Measurements from ENCODE around the gene CCL23. TPM values are rescaled to one million over a fixed set of nuclear protein-coding genes. Genes with fewer than 3 reads are reported as not detected.

Gene CCL23
- total and polyA plus RNA-seq, 10 donors, result 1.6 to 40.6 (median 10.8) TPM

DNA sequence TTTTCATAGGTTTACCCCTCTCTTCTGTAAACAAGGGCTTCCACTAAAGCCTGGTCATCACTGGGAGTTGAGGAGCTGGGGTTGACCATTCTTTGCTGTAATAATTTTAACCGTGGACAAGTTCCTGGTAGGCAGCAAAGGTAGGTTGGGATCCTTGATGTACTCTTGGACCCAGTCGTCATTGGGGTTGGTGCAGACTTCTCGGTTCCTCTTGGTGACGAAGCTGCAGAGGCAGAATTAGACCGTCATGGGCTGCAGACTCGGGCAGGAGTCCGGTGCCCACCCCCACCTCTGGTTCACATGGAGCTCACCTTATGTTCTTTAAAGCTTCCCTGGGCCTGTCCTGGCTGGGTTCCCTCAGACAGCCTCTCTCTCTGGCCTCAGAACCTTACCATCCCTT, 40.3 kb downstream of the CCL23 start:
- Histone ChIP-seq H3K9me3 (no peaks in the 10 kb centered on the region), H3K27me3 (replicated peaks in 1 of 7) (no peaks in the 10 kb centered on the region), H3K4me1 (peaks cover 0 to 43% (median 22%) of the 10 kb centered on the region in 6 donors), H3K4me3 (no peak overlapping the region), H3K27ac (peak overlapping the region in 1 of 8 donors; percentile 7), H3K36me3 (no peaks in the 10 kb centered on the region)
- peak in 1 of 3 donors; percentile 36 for TF ChIP-seq POLR2AphosphoS5 (IDR thresholded peaks at IDR 0.05)
- TF ChIP-seq, protein P1, sequence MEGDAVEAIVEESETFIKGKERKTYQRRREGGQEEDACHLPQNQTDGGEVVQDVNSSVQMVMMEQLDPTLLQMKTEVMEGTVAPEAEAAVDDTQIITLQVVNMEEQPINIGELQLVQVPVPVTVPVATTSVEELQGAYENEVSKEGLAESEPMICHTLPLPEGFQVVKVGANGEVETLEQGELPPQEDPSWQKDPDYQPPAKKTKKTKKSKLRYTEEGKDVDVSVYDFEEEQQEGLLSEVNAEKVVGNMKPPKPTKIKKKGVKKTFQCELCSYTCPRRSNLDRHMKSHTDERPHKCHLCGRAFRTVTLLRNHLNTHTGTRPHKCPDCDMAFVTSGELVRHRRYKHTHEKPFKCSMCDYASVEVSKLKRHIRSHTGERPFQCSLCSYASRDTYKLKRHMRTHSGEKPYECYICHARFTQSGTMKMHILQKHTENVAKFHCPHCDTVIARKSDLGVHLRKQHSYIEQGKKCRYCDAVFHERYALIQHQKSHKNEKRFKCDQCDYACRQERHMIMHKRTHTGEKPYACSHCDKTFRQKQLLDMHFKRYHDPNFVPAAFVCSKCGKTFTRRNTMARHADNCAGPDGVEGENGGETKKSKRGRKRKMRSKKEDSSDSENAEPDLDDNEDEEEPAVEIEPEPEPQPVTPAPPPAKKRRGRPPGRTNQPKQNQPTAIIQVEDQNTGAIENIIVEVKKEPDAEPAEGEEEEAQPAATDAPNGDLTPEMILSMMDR (IDR thresholded peaks at IDR 0.05 in 8 of 11, conservative IDR thresholded peaks at IDR 0.05 in 3 of 11), result no peak
- TF ChIP-seq POLR2A (IDR thresholded peaks at IDR 0.05), result no peak
- DNase-seq, result no peak
- intact Hi-C loops (cut with DNase I; ENCODE audit: low total_unique reads), result loop anchor here (5.0 to 10.0 kb wide), 2 partner anchors 95 to 507 kb away; partner anchors contain the start of gene ZNHIT3
- WGBS, 5 donors, result 72 to 87% (median 83%) methylated on average over 7 of the region's 7 CpGs

DNA sequence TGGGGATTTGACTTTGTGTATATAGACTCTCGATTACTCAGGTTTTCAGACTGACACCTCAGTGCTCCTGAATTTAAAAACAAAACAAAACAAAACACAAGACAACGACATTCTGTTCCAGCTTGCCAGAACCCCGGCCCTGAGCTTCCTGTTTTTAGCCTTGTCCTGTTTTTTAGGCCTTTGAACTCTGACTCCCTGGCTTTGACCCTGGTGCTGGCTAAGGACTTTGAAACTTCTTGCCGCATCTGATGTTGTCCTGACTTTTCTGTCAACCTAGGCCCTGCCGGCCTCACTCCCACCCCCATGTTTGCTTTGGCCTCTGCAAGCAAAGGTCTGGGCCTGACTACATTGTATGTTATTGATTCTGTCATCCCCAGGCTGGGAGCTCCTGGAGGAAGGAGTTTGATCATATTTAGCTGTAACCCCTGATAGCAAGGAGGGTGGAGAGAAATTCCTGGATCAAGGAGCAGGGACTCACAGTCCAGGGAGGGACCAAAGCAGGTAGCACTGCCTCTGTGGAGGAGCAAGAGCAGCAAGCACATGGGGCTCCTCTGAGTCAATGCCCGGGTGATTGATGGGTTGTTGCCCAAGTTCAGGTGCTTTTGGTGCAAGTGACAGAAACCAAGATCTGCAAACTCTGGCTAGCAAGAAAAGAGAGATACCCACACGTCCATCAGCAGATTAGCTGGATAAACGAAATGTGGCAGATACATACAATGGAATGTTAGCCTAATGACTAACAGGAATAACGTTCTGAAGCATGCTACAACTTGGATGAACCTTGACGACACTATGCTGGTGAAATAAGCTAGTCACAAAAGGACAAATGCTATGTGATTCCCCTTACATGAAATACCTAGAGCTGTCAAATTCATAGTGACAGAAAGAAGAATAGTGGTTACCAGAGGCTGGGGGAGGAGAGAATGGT, 44.2 kb downstream of the CCL23 start:
- no peak for DNase-seq
- H3K27ac ChIP-seq, result peak overlapping the region in 3 of 8 donors; percentile 23 to 39 (median 28)
- 61 to 70% (median 65%) methylated on average over 10 of the region's 10 CpGs for WGBS, 5 donors
- no peak overlapping the region for H3K4me3 ChIP-seq
- H3K36me3 ChIP-seq, result no peaks in the 10 kb centered on the region
- H3K9me3 ChIP-seq, result no peaks in the 10 kb centered on the region
- peaks cover 0 to 7% (median 0%) of the 10 kb centered on the region in 7 donors for H3K27me3 ChIP-seq (replicated peaks in 1 of 7)
- intact Hi-C loops (cut with DNase I; ENCODE audit: low total_unique reads), result loop anchor here (5.0 to 10.0 kb wide), 2 partner anchors 174 to 511 kb away; partner anchors contain the start of gene ZNHIT3
- TF ChIP-seq POLR2A (IDR thresholded peaks at IDR 0.05) (no peak), POLR2AphosphoS5 (IDR thresholded peaks at IDR 0.05) (no peak)
- TF ChIP-seq, protein P1 (IDR thresholded peaks at IDR 0.05 in 8 of 11, conservative IDR thresholded peaks at IDR 0.05 in 3 of 11), result no peak
- peaks cover 6 to 51% (median 27%) of the 10 kb centered on the region in 6 donors for H3K4me1 ChIP-seq

DNA sequence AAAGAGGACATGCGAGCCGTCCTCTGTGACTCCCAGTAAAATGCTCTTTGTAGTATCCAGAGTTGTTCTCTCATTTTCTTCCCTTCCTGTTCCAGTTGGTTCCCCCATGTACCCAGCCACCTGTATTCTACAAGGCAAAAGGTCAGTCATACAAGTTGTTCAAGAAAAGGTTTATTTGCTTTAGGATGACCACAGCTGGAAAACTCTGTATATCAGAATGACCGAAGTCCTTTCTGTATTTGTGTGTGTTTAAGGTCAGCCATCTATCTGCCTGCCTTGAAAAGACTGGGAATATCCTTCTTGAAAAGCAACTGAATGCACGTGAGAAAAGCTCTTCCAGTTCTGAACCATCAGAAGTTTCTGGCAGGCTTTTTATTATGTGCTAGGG, 44.8 kb downstream of the CCL23 start:
- peaks cover 0 to 7% (median 0%) of the 10 kb centered on the region in 7 donors for H3K27me3 ChIP-seq (replicated peaks in 1 of 7)
- no peaks in the 10 kb centered on the region for H3K36me3 ChIP-seq
- DNase-seq, result no peak
- 74 to 92% (median 90%) methylated on average over 4 of the region's 4 CpGs for WGBS, 5 donors
- H3K4me1 ChIP-seq, result peaks cover 6 to 51% (median 27%) of the 10 kb centered on the region in 6 donors
- H3K27ac ChIP-seq, result peak overlapping the region in 2 of 8 donors; percentile 28 to 39
- H3K4me3 ChIP-seq, result no peak overlapping the region
- intact Hi-C loops (cut with DNase I; ENCODE audit: low total_unique reads), result loop anchor here (5.0 to 10.0 kb wide), 2 partner anchors 174 to 512 kb away; partner anchors contain the start of gene ZNHIT3
- no peaks in the 10 kb centered on the region for H3K9me3 ChIP-seq
- TF ChIP-seq, protein P1 (IDR thresholded peaks at IDR 0.05 in 8 of 11, conservative IDR thresholded peaks at IDR 0.05 in 3 of 11), result no peak

DNA sequence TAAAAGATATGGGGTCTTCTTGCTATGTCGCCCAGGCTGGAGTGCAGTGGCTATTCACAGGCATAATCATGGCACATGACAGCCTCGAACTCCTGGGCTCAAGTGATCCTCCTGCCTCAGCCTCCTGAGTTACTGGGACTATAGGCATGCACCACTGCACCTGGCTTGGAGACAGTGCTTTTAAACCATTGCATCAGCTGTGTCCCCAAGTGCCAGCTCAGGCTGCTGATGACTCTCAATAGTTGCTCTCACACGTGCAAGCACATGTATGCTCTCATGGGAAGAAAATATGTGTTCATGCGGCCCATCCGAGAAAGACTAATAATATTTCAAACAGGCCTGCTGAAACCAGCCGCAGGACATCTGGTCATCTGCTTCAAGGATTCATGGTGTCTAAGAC, 45.2 kb downstream of the CCL23 start:
- H3K27me3 ChIP-seq (replicated peaks in 1 of 7), result peaks cover 0 to 7% (median 0%) of the 10 kb centered on the region in 7 donors
- DNase-seq, result no peak
- H3K36me3 ChIP-seq, result no peaks in the 10 kb centered on the region
- peaks cover 6 to 51% (median 27%) of the 10 kb centered on the region in 6 donors for H3K4me1 ChIP-seq
- H3K9me3 ChIP-seq, result no peaks in the 10 kb centered on the region
- H3K27ac ChIP-seq, result no peak overlapping the region
- 88 to 96% (median 89%) methylated on average over 6 of the region's 6 CpGs for WGBS, 5 donors
- intact Hi-C loops (cut with DNase I; ENCODE audit: low total_unique reads), result loop anchor here (5.0 to 10.0 kb wide), 2 partner anchors 175 to 512 kb away; partner anchors contain the start of gene ZNHIT3
- TF ChIP-seq POLR2AphosphoS5 (IDR thresholded peaks at IDR 0.05) (no peak), POLR2A (IDR thresholded peaks at IDR 0.05) (no peak)
- TF ChIP-seq, protein P1 (IDR thresholded peaks at IDR 0.05 in 8 of 11, conservative IDR thresholded peaks at IDR 0.05 in 3 of 11), result no peak
- H3K4me3 ChIP-seq, result no peak overlapping the region

Data from spleen (tissue), 11 donors.